ENCODE data around the gene KLK10.

The KLK10 gene

DNA sequence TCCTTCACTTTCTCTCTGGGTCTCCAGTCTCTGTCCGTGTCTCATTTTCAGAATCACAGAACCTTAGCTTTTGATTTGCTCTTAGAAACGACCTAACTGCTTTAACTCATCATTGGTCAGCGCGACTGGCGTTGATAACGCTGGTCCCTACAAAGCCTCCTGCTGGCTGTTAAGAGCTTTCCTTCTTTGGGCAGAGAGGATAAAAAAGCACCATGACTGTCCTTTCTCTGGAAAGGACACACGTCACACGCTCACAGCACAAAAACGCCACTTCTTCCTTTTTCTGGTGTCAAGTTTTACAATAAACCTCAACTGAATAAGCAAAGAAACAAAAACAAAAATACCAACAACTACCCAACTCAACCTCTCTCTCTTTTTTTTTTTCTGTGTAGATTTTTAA, 17.0 kb upstream of the KLK10 start:
- H3K4me3 ChIP-seq (ENCODE audit: low read depth, low read length), result no peak overlapping the region
- TF ChIP-seq, protein P1, sequence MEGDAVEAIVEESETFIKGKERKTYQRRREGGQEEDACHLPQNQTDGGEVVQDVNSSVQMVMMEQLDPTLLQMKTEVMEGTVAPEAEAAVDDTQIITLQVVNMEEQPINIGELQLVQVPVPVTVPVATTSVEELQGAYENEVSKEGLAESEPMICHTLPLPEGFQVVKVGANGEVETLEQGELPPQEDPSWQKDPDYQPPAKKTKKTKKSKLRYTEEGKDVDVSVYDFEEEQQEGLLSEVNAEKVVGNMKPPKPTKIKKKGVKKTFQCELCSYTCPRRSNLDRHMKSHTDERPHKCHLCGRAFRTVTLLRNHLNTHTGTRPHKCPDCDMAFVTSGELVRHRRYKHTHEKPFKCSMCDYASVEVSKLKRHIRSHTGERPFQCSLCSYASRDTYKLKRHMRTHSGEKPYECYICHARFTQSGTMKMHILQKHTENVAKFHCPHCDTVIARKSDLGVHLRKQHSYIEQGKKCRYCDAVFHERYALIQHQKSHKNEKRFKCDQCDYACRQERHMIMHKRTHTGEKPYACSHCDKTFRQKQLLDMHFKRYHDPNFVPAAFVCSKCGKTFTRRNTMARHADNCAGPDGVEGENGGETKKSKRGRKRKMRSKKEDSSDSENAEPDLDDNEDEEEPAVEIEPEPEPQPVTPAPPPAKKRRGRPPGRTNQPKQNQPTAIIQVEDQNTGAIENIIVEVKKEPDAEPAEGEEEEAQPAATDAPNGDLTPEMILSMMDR (IDR thresholded peaks at IDR 0.05; ENCODE audit: low read depth, low read length), result no peak

DNA sequence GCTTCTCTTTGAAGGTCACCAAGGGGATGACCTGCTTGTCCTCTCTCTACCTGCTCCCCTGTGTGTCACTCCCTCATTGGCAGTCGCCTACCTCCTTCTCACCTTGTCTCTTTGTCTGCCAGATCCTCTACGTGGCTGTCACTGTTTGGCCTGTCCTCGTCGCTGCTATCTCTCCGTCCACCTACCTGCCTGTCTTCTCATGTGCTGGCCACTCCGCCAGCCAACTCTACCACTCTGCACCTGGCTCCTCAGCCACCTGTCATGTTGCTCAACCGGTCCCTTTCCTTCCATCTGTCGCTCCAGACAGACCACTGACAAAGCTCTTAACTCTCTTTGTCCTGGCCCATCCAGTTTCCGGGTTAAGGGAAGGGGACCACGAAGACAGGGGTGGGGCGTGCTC, 15.2 kb upstream of the KLK10 start, which contains the start of gene KLK12:
TSS of gene KLK12 (minus strand) at position 299 of the 400 bp plus-strand sequence. CDS start 381 bp downstream, outside the sequence.
- no peak within 1 kb of the TSS for H3K4me3 ChIP-seq (ENCODE audit: low read depth, low read length)
- TF ChIP-seq, protein P1 (IDR thresholded peaks at IDR 0.05; ENCODE audit: low read depth, low read length), result no peak

DNA sequence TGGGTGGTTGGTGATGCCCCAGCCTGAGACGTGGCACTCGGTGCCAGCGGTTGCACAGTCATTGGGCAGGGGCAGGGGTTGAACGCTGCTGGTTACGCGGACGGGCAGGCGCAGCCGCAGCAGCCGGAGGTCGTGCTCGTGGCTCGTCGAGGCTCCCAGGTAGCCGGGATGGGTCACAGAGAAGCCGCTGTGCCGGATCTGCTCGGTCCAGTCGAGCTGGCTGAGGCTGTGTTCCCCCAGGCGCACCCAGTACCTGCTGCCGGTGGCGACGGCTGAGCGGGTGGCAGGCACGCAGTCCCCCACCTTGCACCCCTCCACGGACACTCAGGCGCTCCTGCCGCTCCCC, 12.3 kb upstream of the KLK10 start:
- TF ChIP-seq, protein P1 (IDR thresholded peaks at IDR 0.05; ENCODE audit: low read depth, low read length), result no peak
- H3K4me3 ChIP-seq (ENCODE audit: low read depth, low read length), result no peak overlapping the region

GRCh38 chr19:51031220-51031879, 11.8 kb upstream of the KLK10 start:
- TF ChIP-seq, protein P1 (IDR thresholded peaks at IDR 0.05; ENCODE audit: low read depth, low read length), result no peak
- no peak overlapping the region for H3K4me3 ChIP-seq (ENCODE audit: low read depth, low read length)

DNA sequence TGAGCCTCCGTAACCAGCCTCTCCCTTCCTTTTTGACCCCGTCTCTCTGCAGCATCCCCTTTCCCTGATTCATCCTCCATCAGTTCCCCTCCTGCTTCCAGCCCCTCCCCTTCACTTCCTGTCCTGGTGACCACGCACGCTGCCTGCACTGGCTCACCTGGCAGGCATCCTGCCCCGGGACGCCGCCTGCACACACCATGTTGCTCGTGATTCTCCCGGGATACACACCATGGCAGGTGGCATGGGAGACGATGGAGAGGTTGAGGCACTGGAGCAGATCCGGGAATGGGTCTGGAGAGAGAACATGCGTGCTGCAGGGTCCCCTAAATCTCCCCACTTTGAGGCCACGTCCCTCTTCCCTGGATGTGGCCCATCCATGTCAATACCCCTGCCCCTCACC, 11.1 kb upstream of the KLK10 start:
- no peak overlapping the region for H3K4me3 ChIP-seq (ENCODE audit: low read depth, low read length)
- TF ChIP-seq, protein P1 (IDR thresholded peaks at IDR 0.05; ENCODE audit: low read depth, low read length), result no peak

GRCh38 chr19:51029718-51030117, 10.2 kb upstream of the KLK10 start:
- TF ChIP-seq, protein P1 (IDR thresholded peaks at IDR 0.05; ENCODE audit: low read depth, low read length), result no peak
- no peak overlapping the region for H3K4me3 ChIP-seq (ENCODE audit: low read depth, low read length)

DNA sequence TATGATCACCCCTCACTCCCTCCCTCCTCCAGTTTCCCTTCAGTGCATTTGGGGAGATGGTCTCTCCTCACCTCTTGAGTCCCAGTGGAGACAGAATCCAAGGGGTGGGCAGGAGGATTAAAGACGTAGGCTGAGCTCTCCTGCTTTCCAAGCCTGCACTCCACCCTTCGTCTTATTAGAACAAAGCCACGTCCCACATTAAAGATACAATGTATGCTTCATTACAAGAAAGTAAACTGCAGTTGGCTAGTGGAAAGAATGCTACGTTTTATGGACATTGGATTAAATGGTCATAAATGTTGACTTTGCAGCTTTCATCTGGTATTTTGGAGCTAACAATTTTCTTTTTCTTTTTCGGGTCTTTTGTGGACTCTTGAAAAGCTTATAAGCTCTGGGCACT, 8.4 kb upstream of the KLK10 start:
- H3K4me3 ChIP-seq (ENCODE audit: low read depth, low read length), result no peak overlapping the region
- TF ChIP-seq, protein P1 (IDR thresholded peaks at IDR 0.05; ENCODE audit: low read depth, low read length), result no peak

Measured in WI38 (cell line).